Heart right ventricle (tissue), 16 donors: ENCODE results near the gene AMER3. TPM values are rescaled to one million over a fixed set of nuclear protein-coding genes. Genes with fewer than 3 reads are reported as not detected.
"Not testable (repeated sequence)": the region's sequence is repeated elsewhere in the genome, so short reads cannot be mapped to it uniquely, and the experiment has no call there.

Experiments
- ATAC-seq, 8 donors: fragments of 200-7000 bp; cut with Tn5 transposase; one replicate each; pipeline ENCODE4 v1.9.1; 2020; ENCODE audit warnings: mild to moderate bottlenecking in 8 of 8, moderate library complexity in 8 of 8, moderate number of reproducible peaks in 1 of 8
- DNase-seq, 2 donors: peaks; one replicate each; pipeline ENCODE4 v3.0.0-alpha.2; 2020
- H3K27ac ChIP-seq, 10 donors: fragments of 200-600 bp; sonication (generic) in 2 of 10; one replicate each; pipeline versions ENCODE4 v1.5.0 to v1.8.0; 2020 to 2022; ENCODE audit warnings: mild to moderate bottlenecking in 3 of 10
- H3K27me3 ChIP-seq, 7 donors: fragments of 200-600 bp; one replicate each; pipeline ENCODE4 v1.8.0; 2021 to 2022; ENCODE audit warnings: mild to moderate bottlenecking in 2 of 7
- H3K36me3 ChIP-seq, 9 donors: fragments of 200-600 bp; sonication (generic) in 1 of 9; one replicate each; pipeline versions ENCODE4 v1.5.0 to v1.8.0; 2020 to 2022; ENCODE audit warnings: mild to moderate bottlenecking in 2 of 9
- H3K4me1 ChIP-seq, 9 donors: fragments of 200-600 bp; sonication (generic) in 1 of 9; one replicate each; pipeline versions ENCODE4 v1.5.0 to v1.8.0; 2020 to 2022; ENCODE audit warnings: mild to moderate bottlenecking in 4 of 9
- H3K4me3 ChIP-seq, 10 donors: fragments of 200-600 bp; sonication (generic) in 2 of 10; one replicate each; pipeline versions ENCODE4 v1.5.0 to v1.8.0; 2020 to 2022; ENCODE audit warnings: mild to moderate bottlenecking in 7 of 10, moderate library complexity in 2 of 10
- H3K9me3 ChIP-seq, 11 donors: fragments of 200-600 bp in 10 of 11; sonication (generic) in 2 of 11; one replicate each; pipeline versions ENCODE4 v1.5.0 to v1.8.0; 2013 to 2022; ENCODE audit warnings: mild to moderate bottlenecking in 2 of 11, control low read depth in 1 of 11, moderate library complexity in 1 of 11
- WGBS, 2 donors: extraction: QIAGEN DNeasy Blood & Tissue Kit; methylation state at CpG; one replicate each; pipeline ENCODE4 v1.1.7; 2013; ENCODE audit warnings: inconsistent platforms in 1 of 2; 5-methylcytosine and 5-hydroxymethylcytosine counted together
- intact Hi-C, 10 donors: fragments of 100-400 bp; cut with DNase I; formaldehyde crosslinking; loops; one replicate each; pipeline versions ENCODE4 v1.11.1 to v1.14.2; 2022
- long read RNA-seq, 3 donors: library from polyadenylated mRNA; unstranded; transcript quantifications; one replicate each; pipeline ENCODE4 v2.0.0, GENCODE V29; 2020 to 2021
- polyA plus RNA-seq, 2 donors: library from polyadenylated mRNA; stranded (reverse); fragments of 200-250 nt; gene quantifications; one replicate each; pipeline ENCODE4 v1.2.3, GENCODE V29; 2013
- total RNA-seq, 10 donors: library from RNA; stranded (reverse); fragmentation: NEBNext Ultra II Directional in 3 of 10; extraction: Animal tissue kit (Norgen Biotek cat#: 25700) in 3 of 10; gene quantifications; one replicate each; pipeline versions ENCODE4 v1.2.1 to v1.2.4, GENCODE V29; 2021 to 2023
- TF ChIP-seq, protein P1 (sequence below), 9 donors: fragments of 200-600 bp; sonication (generic) in 2 of 9; IDR thresholded peaks; one replicate each; pipeline versions ENCODE4 v1.5.0 to v1.8.0; 2021 to 2022; ENCODE audit warnings: antibody characterized with exemption in 9 of 9, mild to moderate bottlenecking in 5 of 9, moderate library complexity in 1 of 9
- donor health status: Arrhythmogenic right ventricular cardiomyopathy.
- donor health status: ischemic (EF 13 %, LVEDD 7.1; RV severe dilation, severe dysfunction).
- donor health status: healthy with polysubstance abuse.
- donor health status: DM: no; HTN: yes; CAD: no.
- donor health status: DM: no; HTN: no; CAD: no.
- donor health status: ischemic (EF 25% LVEDD 6.9; RV normal size, moderate dysfunction).
- donor health status: ischemic (EF 25% LVEDD 5.7; RV mildly dilated, moderate dysfunction).
- donor health status: healthy.
- donor health status: DM: yes; HTN: yes; CAD: no.
- donor health status: Ischemic cardiomyopathy.
- donor health status: ischemic (EF 35%, LVEDD 5.7; RV mildly dilated, moderate dysfunction).
- donor health status: nonischemic (EF 11% LVEDD 7.7; RV severe dilation, severe dysfunction).
- donor health status: DM: yes; HTN: yes; CAD: no.
- donor health status: PGD.
- donor health status: ischemic (EF 29% LVEDD 5.4; RV normal size, mild dysfunction).
- donor health status: nonischemic (EF 23%, LVEDD 6.1; RV moderate dilation, normal function).

AMER3 gene, protein sequence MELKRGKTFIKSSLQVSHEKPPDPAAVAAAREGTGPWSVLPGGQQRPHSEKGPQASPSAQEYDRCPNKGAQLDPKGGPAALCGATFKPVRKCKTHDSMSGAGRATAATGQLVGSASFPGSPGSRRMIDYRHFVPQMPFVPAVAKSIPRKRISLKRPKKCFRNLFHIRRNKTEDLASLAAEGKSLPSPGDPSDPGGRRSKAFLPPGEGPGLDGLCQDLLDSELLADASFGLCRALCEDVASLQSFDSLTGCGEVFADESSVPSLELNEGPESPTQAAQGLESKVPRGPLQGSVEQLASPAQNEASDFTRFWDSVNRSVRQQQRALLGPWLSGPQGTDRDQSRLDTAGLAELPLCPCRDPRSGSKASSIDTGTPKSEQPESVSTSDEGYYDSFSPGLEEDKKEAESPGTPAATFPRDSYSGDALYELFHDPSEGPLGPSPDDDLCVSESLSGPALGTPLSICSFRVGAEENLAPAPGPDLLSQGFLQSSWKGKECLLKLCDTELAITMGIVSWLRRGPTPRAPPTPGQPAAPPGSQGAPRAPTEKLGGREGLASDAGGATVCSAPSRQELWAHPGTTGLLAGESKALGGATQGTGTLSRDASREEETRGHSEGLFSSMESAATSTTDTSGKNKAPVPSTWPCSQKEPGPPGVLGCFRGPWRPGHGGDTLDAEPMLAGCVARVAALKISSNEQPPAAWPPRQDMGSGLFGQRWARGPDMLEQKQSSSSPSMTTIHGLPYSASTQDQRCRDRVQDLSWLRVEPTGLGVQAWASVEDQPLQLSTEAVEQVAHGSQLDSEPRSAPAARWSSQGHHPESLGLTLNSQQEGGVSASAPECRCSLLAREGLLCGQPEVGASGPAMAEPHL
- total RNA-seq (not detected), polyA plus RNA-seq (not detected)
- long read RNA-seq, donor 1: 0 reads
- long read RNA-seq, donor 2: 0 reads
- long read RNA-seq, donor 3: 0 reads

DNA sequence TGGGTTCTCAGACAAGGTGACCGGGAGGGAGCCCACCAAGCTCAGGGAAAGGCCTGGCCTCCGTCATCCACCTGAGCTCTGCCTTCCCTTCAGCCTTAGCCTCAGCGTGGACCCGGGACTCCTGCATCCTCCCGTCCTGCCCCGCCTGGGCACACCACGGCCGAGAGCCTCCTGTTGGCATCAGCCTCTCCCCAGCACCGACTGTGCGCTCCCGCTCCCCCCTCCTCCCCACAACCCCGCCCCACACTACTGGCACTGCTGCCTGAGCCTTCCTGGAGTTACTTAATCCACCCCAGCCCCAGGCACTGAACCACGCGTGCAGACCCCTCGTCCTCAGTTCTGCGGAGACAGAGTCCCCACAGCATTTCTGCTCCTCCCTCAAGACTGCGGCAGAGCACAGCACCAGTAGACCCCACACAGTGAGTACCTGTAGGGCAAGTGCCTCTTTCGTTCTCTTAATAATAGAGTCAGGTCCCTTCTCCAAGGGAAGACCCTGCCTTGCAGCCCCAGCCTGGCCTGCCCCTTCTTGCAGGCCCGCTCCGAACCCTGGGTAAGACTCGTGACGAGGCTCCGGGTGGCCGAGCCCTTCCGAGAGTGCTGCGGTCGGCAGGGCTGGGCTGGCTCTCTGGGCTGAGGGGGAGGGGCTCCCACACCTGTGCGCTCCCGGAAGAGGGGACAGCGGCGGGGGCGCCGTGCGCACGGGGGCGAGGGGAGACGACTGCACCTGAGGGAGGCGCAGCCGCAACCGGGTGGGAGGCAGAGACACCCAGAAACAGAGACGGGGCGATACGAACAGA lies at the start of gene AMER3:
Gene AMER3 (plus strand): TSS at position 285 of the 797 bp plus-strand sequence. CDS start 6,533 bp downstream, outside the sequence.
- WGBS, 2 donors: 3% methylated on average over 43 of the region's 43 CpGs
- peaks cover 3 to 77% (median 70%) of the 10 kb centered on the region in 7 donors for H3K27me3 ChIP-seq
- no peak within 1 kb of the TSS for H3K27ac ChIP-seq
- H3K36me3 ChIP-seq: no peaks in the 10 kb centered on the region
- H3K4me3 ChIP-seq: peak within 1 kb of the TSS in 6 of 10 donors; percentile 16 to 43 (median 30)
- DNase-seq (no peak), ATAC-seq (no peak)
- H3K9me3 ChIP-seq: no peaks in the 10 kb centered on the region
- intact Hi-C loops: no loop called here
- TF ChIP-seq, protein P1, sequence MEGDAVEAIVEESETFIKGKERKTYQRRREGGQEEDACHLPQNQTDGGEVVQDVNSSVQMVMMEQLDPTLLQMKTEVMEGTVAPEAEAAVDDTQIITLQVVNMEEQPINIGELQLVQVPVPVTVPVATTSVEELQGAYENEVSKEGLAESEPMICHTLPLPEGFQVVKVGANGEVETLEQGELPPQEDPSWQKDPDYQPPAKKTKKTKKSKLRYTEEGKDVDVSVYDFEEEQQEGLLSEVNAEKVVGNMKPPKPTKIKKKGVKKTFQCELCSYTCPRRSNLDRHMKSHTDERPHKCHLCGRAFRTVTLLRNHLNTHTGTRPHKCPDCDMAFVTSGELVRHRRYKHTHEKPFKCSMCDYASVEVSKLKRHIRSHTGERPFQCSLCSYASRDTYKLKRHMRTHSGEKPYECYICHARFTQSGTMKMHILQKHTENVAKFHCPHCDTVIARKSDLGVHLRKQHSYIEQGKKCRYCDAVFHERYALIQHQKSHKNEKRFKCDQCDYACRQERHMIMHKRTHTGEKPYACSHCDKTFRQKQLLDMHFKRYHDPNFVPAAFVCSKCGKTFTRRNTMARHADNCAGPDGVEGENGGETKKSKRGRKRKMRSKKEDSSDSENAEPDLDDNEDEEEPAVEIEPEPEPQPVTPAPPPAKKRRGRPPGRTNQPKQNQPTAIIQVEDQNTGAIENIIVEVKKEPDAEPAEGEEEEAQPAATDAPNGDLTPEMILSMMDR (IDR thresholded peaks at IDR 0.05): no peak
- peaks cover 0 to 9% (median 0%) of the 10 kb centered on the region in 9 donors for H3K4me1 ChIP-seq

DNA sequence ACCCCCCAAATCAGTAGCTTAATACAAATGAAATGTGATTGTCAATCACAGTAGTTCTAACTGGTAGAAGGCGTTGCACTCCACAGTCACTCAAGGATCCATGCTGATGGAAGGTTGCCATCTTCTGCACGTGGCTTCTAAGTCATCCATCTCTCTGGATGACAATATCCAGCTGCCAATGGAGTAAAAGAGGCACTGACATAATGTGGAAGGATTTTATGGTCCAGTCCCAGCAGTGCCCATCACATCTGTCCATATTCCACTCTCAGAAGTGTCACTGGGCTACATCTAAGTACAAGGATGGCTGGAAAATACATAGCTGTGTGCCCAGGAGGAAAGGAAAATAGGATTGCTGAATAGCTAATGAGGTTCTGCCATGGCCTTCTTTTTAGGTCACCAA lies 40.5 kb upstream of the AMER3 start:
- DNase-seq, intact Hi-C loops, H3K4me1 ChIP-seq, H3K27me3 ChIP-seq, H3K27ac ChIP-seq, H3K36me3 ChIP-seq, H3K9me3 ChIP-seq, H3K4me3 ChIP-seq: not testable (repeated sequence)
- WGBS, 2 donors: no CpG with 5 or more reads among the region's 2 CpGs
- peak in 4 of 8 donors; percentile 52 to 85 (median 55) for ATAC-seq

DNA sequence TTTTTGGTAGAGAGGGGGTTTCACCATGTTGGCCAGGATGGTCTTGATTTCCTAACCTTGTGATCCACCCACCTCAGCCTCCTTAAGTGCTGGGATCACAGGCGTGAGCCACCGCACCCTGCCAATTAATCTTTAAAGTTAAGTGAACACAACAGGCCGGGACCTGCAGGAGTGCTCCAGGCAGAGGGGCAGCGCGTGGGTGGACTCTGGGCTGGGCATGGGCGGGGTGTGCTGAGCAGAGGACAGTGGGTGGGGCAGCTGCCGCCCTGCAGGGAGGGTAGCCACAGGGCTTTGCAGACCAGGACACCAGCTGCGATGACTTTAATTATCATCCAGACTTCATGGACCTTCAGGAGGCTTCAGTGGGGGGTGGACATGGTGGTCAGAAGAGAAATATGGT lies 35.3 kb upstream of the AMER3 start:
- TF ChIP-seq, protein P1 (IDR thresholded peaks at IDR 0.05): no peak
- intact Hi-C loops: no loop called here
- H3K36me3 ChIP-seq: no peaks in the 10 kb centered on the region
- peaks cover 0 to 16% (median 0%) of the 10 kb centered on the region in 7 donors for H3K27me3 ChIP-seq
- H3K27ac ChIP-seq: no peak overlapping the region
- H3K9me3 ChIP-seq: peaks cover 0 to 14% (median 0%) of the 10 kb centered on the region in 11 donors
- no peak overlapping the region for H3K4me3 ChIP-seq
- 94% methylated on average over 8 of the region's 8 CpGs for WGBS, 2 donors
- DNase-seq (no peak), ATAC-seq (no peak)
- no peaks in the 10 kb centered on the region for H3K4me1 ChIP-seq

DNA sequence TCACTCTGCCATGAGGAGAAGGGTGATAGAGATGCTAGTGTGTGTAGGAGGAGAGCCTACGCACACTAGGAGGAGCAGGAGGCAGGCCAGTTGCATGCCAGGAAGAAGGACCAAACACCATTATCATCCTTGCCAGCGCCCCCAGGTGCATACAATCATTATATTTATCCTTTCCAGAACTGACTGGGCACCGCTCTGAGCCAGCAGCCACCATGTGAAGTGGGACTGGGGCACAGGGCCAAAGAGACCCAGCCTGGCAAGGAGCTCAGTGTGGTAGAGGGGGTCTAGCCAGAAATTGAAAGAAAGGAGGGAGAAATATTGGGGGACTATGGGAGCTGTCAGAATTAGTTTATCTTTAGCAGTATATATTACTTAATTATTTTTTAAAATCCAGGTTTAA lies 34.8 kb upstream of the AMER3 start:
- Histone ChIP-seq H3K4me1 (no peaks in the 10 kb centered on the region), H3K36me3 (no peaks in the 10 kb centered on the region), H3K9me3 (peaks cover 0 to 14% (median 0%) of the 10 kb centered on the region in 11 donors), H3K27ac (no peak overlapping the region), H3K4me3 (no peak overlapping the region), H3K27me3 (peaks cover 0 to 21% (median 0%) of the 10 kb centered on the region in 7 donors)
- intact Hi-C loops: no loop called here
- TF ChIP-seq, protein P1 (IDR thresholded peaks at IDR 0.05): no peak
- WGBS, 2 donors: 84 to 89% methylated on average over 3 of the region's 3 CpGs
- ATAC-seq (no peak), DNase-seq (no peak)
